HepG2 (cell line): ENCODE data around the gene XPO1. TPM values are rescaled to one million over a fixed set of nuclear protein-coding genes. Genes with fewer than 3 reads are reported as not detected.
A peak's percentile ranks its signal among the peaks of the same experiment; 100 is the strongest.

Experiments used
- ATAC-seq: fragments of 200-7000 bp; cut with Tn5 transposase; 3 replicates; pipeline ENCODE4 v1.9.1; 2020; ENCODE audit warnings: mild to moderate bottlenecking, moderate library complexity
- BruUV-seq: library from RNA; stranded (reverse); fragments of 400-500 nt; replicated peaks from 2 replicates; lab custom pipeline; 2021; lab: Mats Ljungman, UMichigan
- CTCF ChIA-PET: fragments of 300-600 bp; formaldehyde crosslinking; extraction: SDS; loops from one replicate; lab custom pipeline; 2021; ENCODE audit warnings: low total read pairs, inconsistent platforms, low intra/inter-chr PET ratio; lab: Yijun Ruan, JAX
- POLR2A ChIA-PET: fragments of 350-600 bp; sonication (Branson Sonifier 250); formaldehyde crosslinking; loops from one replicate; lab custom pipeline; 2020; ENCODE audit warnings: antibody characterized with exemption, inconsistent platforms; lab: Yijun Ruan, JAX
- DNase-seq: peaks from one replicate; pipeline ENCODE4 v3.0.0-alpha.2; 2015; ENCODE audit warnings: low spot score
- FAIRE-seq: peaks from 3 replicates; lab custom pipeline; 2011; peaks lifted over from hg19 to GRCh38; lab: Jason Lieb, UNC
- H2AFZ ChIP-seq: one replicate; pipeline ENCODE4 v1.6.1; 2011; ENCODE audit warnings: low read length, inconsistent platforms
- H3K27ac ChIP-seq: fragments of 300-600 bp; 3 replicates; pipeline ENCODE4 v1.8.0; 2011; ENCODE audit warnings: mixed run types, mild to moderate bottlenecking, mixed read lengths, low read length, inconsistent platforms; ENCODE audit not compliant: insufficient read depth; ENCODE audit errors: extremely low read length
- H3K27me3 ChIP-seq, 2 experiments: fragments of 200-600 bp in 1 of 2; 2 replicates in 1 of 2; 3 replicates in 1 of 2; pipeline versions ENCODE4 v1.6.0 to v1.8.0; 2011; ENCODE audit warnings: low read length in 2 of 2, mild to moderate bottlenecking in 2 of 2, moderate library complexity in 2 of 2, inconsistent platforms in 1 of 2; ENCODE audit not compliant: insufficient read depth in 2 of 2, control insufficient read depth in 1 of 2
- H3K36me3 ChIP-seq, 2 experiments: fragments of 200-600 bp in 1 of 2; replicated peaks in 1 of 2; 2 replicates in 1 of 2; 3 replicates in 1 of 2; pipeline versions ENCODE4 v1.5.1 to v1.8.0; 2011; ENCODE audit warnings: low read length in 2 of 2, inconsistent platforms in 1 of 2; ENCODE audit not compliant: insufficient read depth in 2 of 2, control insufficient read depth in 1 of 2
- H3K4me1 ChIP-seq: 2 replicates; pipeline ENCODE4 v1.5.1; 2012; ENCODE audit warnings: low read length, inconsistent platforms; ENCODE audit not compliant: insufficient read depth
- H3K4me2 ChIP-seq: 2 replicates; pipeline ENCODE4 v1.6.0; 2011; ENCODE audit warnings: low read depth, low read length, inconsistent platforms
- H3K4me3 ChIP-seq, 3 experiments: fragments of 200-600 bp in 1 of 3; sonication (generic), shearing (Covaris generic) in 1 of 3; replicated peaks in 1 of 3; 2 replicates each; pipeline ENCODE4 v1.5.1; 2011 to 2016; ENCODE audit warnings: low read length in 3 of 3, inconsistent platforms in 2 of 3, low read depth in 2 of 3, mild to moderate bottlenecking in 2 of 3, control low read depth in 1 of 3, mixed read lengths in 1 of 3; ENCODE audit not compliant: insufficient read depth in 1 of 3
- H3K79me2 ChIP-seq: one replicate; pipeline ENCODE4 v1.6.1; 2011; ENCODE audit warnings: low read length, inconsistent platforms; ENCODE audit not compliant: insufficient read depth
- H3K9ac ChIP-seq: 2 replicates; pipeline ENCODE4 v1.6.0; 2011; ENCODE audit warnings: mild to moderate bottlenecking, low read depth, low read length, inconsistent platforms; ENCODE audit not compliant: insufficient read depth
- H3K9me3 ChIP-seq: 2 replicates; pipeline ENCODE4 v1.5.1; 2012; ENCODE audit warnings: mild to moderate bottlenecking, low read length
- H4K20me1 ChIP-seq: 2 replicates; pipeline ENCODE4 v1.6.0; 2011; ENCODE audit warnings: inconsistent platforms, mild to moderate bottlenecking, low read length, moderate library complexity; ENCODE audit not compliant: insufficient read depth
- FOSL2 ChIP-seq: sonication (generic); formaldehyde crosslinking; IDR thresholded peaks from 2 replicates; pipeline ENCODE4 v1.4.0; 2020; ENCODE audit warnings: missing genetic modification reagents
- MEF2D ChIP-seq: sonication (generic); formaldehyde crosslinking; IDR thresholded peaks from 2 replicates; pipeline ENCODE4 v1.5.1; 2020; ENCODE audit warnings: mild to moderate bottlenecking, missing genetic modification reagents
- ZMYM2 ChIP-seq: sonication (generic); formaldehyde crosslinking; IDR thresholded peaks from 2 replicates; pipeline ENCODE4 v1.8.0; 2022; ENCODE audit warnings: mild to moderate bottlenecking, missing genetic modification reagents
- ZNF460 ChIP-seq: sonication (generic); formaldehyde crosslinking; IDR thresholded peaks from 2 replicates; pipeline ENCODE4 v1.5.1; 2020; ENCODE audit warnings: missing genetic modification reagents, mild to moderate bottlenecking, borderline replicate concordance
- ZNF768 ChIP-seq: sonication (generic); formaldehyde crosslinking; IDR thresholded peaks from 2 replicates; pipeline ENCODE4 v1.4.0; 2020; ENCODE audit warnings: missing genetic modification reagents
- ZNF883 ChIP-seq: sonication (generic); formaldehyde crosslinking; IDR thresholded peaks from 2 replicates; pipeline ENCODE4 v1.5.1; 2020; ENCODE audit warnings: mild to moderate bottlenecking, missing genetic modification reagents; ENCODE audit errors: not compliant biosample characterization
- WGBS: methylation state at CpG from one replicate; pipeline ENCODE4 v1.1.6; 2017; ENCODE audit warnings: low lambda C conversion rate; 5-methylcytosine and 5-hydroxymethylcytosine counted together
- in situ Hi-C: cut with HindIII; loops from 2 replicates; pipeline ENCODE4 v1.10.0; 2017; ENCODE audit warnings: low pct_unique_long_range_greater_than_20kb; ENCODE audit not compliant: extremely low pct_ligation_motif_present
- intact Hi-C: fragments of 100-400 bp; cut with micrococcal nuclease; formaldehyde crosslinking; loops from one replicate; pipeline ENCODE4 v1.10.0; 2022; ENCODE audit not compliant: unreplicated experiment
- polyA plus RNA-seq, 8 experiments: library from polyadenylated mRNA; depleted of rRNA in 3 of 8; stranded (reverse) in 7 of 8; unstranded in 1 of 8; fragments of >200 nt; fragmentation: Illumina TruSeq in 4 of 8; extraction: Trizol in 4 of 8; gene quantifications; 2 replicates each; pipeline versions ENCODE4 v1.2.1 to v1.2.3, GENCODE V29; 2011 to 2016; ENCODE audit warnings: low read depth in 4 of 8, missing spikeins in 1 of 8, mixed read lengths in 1 of 8; ENCODE audit not compliant: insufficient read depth in 1 of 8
- total RNA-seq, 5 experiments: library from RNA; depleted of rRNA; stranded (reverse); fragments of >200 nt; fragmentation: Illumina TruSeq; extraction: Trizol; gene quantifications; 2 replicates each; pipeline ENCODE4 v1.2.3, GENCODE V29; 2016; ENCODE audit warnings: low read depth in 1 of 5
- TF ChIP-seq, protein P1 (sequence below): IDR thresholded peaks from 2 replicates; pipeline ENCODE4 v1.6.1; 2016; ENCODE audit warnings: control low read depth

XPO1 gene
- total and polyA plus RNA-seq, 2 of the 13 experiments (the other 11 are each of a cell fraction or from before 2014, with no cell fraction given), result 67.4 to 212 TPM

DNA sequence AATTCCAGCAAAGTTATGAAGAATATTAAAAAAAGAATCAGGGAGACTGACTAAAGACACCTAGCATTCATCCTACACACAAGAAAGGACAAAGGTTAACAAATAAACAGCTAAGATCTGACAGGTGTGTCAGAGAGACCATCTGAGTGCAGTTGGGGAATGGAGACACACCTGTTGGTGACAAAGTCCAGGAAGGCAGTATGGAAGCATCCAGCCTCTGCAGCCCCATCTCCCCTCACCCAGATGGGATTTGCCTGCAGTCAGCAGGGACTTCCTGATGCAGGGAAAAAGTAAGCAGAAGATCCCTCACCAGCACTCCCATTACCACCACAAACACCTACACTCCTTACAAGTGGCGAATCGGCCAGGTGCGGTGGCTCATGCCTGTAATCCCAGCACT, 105.2 kb downstream of the XPO1 start:
- Histone ChIP-seq H3K79me2 (peaks cover 90% of the 10 kb centered on the region), H3K27ac (no peak overlapping the region), H3K4me3 (no peak overlapping the region), H3K4me1 (peaks cover 66% of the 10 kb centered on the region), H4K20me1 (peaks cover 77% of the 10 kb centered on the region), H3K36me3 (peaks cover 0 to 1% of the 10 kb centered on the region in 2 experiments; a peak in 1 of 5 replicates), H2AFZ (no peak overlapping the region), H3K9ac (no peak overlapping the region), H3K9me3 (0 out of 2 replicates have a peak, but pooled peaks cover 5% of the 10 kb centered on the region), H3K4me2 (no peak overlapping the region), H3K27me3 (no peaks in the 10 kb centered on the region)
- WGBS, result 100% methylated on average over 3 of the region's 3 CpGs
- in situ Hi-C loops (no loop called here), intact Hi-C loops (no loop called here)
- ATAC-seq (peak; percentile 13; the same call in 1 of the 3 replicates), FAIRE-seq (no peak), DNase-seq (no peak)
- ChIA-PET POLR2A (interaction anchor here (0.7 kb wide), 1 partner anchor 104 kb away, joined by 3 read pairs; no protein-coding TSS in a partner anchor), CTCF (no interaction called here)
- 0 out of 2 replicates have a peak, but pooled peaks have one; percentile 26 for TF ChIP-seq MEF2D (CRISPR knock-in tag)
- no peak for TF ChIP-seq ZNF883 (CRISPR knock-in tag)
- no TSS peak for BruUV-seq

DNA sequence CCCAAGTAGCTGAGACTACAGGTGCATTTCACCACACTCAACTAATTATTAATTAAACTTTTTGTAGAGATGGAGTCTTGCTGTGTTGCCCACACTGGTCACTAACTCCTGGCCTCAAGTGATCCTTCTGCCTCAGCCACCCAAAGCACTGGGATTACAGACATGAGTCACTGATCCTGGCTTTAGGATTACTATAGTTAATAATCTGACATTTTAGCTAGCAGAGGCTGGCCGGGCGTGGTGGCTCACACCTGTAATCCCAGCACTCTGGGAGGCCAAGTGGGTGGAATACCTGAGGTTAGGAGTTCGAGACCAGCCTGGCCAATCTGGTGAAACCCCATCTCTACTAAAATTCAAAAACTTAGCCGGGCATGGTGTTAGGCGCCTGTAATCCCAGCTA, 106.8 kb downstream of the XPO1 start:
- Histone ChIP-seq H3K27me3 (no peaks in the 10 kb centered on the region), H2AFZ (no peak overlapping the region), H3K4me2 (no peak overlapping the region), H3K36me3 (peaks cover 0 to 1% of the 10 kb centered on the region in 2 experiments; a peak in 1 of 5 replicates), H3K9me3 (no peaks in the 10 kb centered on the region), H3K9ac (no peak overlapping the region), H4K20me1 (peaks cover 70% of the 10 kb centered on the region), H3K79me2 (peaks cover 89% of the 10 kb centered on the region), H3K4me1 (peaks cover 59% of the 10 kb centered on the region), H3K4me3 (no peak overlapping the region), H3K27ac (no peak overlapping the region)
- over 99% methylated on average over 5 of the region's 5 CpGs for WGBS
- in situ Hi-C loops (no loop called here), intact Hi-C loops (no loop called here)
- POLR2A ChIA-PET, result no interaction called here
- no peak for ATAC-seq
- no peak for DNase-seq
- no peak for FAIRE-seq
- no TSS peak for BruUV-seq
- 0 out of 2 replicates have a peak, but pooled peaks have one; percentile 41 for TF ChIP-seq ZMYM2
- TF ChIP-seq ZNF768 (CRISPR knock-in tag), result no peak
- TF ChIP-seq, protein P1, sequence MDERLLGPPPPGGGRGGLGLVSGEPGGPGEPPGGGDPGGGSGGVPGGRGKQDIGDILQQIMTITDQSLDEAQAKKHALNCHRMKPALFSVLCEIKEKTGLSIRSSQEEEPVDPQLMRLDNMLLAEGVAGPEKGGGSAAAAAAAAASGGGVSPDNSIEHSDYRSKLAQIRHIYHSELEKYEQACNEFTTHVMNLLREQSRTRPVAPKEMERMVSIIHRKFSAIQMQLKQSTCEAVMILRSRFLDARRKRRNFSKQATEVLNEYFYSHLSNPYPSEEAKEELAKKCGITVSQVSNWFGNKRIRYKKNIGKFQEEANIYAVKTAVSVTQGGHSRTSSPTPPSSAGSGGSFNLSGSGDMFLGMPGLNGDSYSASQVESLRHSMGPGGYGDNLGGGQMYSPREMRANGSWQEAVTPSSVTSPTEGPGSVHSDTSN, result no peak
- peak; percentile 80 for TF ChIP-seq ZNF460 (CRISPR knock-in tag)
- peak; percentile 13; the same call in 1 of the 2 replicates for TF ChIP-seq FOSL2 (CRISPR knock-in tag)
- CTCF ChIA-PET, result no interaction called here

Other genes starting within 250 kb of the XPO1 start
- gene USP34, start 67.3 kb downstream of the XPO1 start, total RNA-seq (2016; rRNA removed; fragmentation: Illumina TruSeq; extraction: Trizol), result 100 and 155 TPM in 2 replicates
- 79.9 and 99.2 TPM in 2 replicates for gene USP34, start 67.3 kb downstream of the XPO1 start, polyA plus RNA-seq (2011; rRNA removed)